ENCODE results near the gene RFNG. TPM values are rescaled to one million over a fixed set of nuclear protein-coding genes. Genes with fewer than 3 reads are reported as not detected.

Gene RFNG
- total and polyA plus RNA-seq, 2 of the 4 experiments (the other 2 are of a cell fraction) = 6.8 to 47.3 TPM

DNA sequence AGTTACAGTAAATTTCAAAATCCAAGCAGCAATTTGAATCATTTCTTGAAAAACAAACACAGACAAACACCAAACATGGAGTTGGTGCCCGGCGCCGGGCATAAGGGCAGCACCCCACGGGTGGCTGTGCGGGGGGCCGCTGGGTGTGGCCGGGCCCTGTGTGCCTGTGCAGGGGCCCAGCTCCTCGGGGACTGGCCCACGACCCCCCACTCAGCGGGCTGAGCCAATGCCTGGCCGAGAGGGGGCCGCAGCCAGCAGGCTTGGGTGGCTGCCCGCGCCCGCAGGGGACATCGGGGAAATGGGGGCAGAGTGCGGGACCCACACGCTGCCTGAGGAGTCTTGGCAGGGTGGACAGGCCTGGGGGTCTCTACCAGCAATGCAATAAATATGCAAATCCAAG is 26.8 kb upstream of the RFNG start:
- Histone ChIP-seq H3K9me1 (ENCODE audit: insufficient read depth, low read length) (no peaks in the 10 kb centered on the region), H4K20me1 (ENCODE audit: insufficient read depth, low read length) (no peaks in the 10 kb centered on the region; the same call in 1 of the 2 replicates), H2BK20ac (ENCODE audit: low read depth, low read length) (no peak overlapping the region), H3K27me3 (ENCODE audit: control insufficient read depth, insufficient read depth, low read length) (no peaks in the 10 kb centered on the region), H2AFZ (replicated peaks; ENCODE audit: low read length, poor library complexity) (no peak overlapping the region), H2BK15ac (ENCODE audit: low read depth, low read length) (no peak overlapping the region), H3K14ac (replicated peaks; ENCODE audit: low read depth, low read length) (no peak overlapping the region), H3K4ac (ENCODE audit: low read depth, low read length) (no peak overlapping the region), H3K27ac (ENCODE audit: insufficient read depth, low read length) (no peak overlapping the region), H2AK5ac (ENCODE audit: low read depth, low read length) (no peak overlapping the region), H3K9ac (ENCODE audit: low read depth, low read length) (no peak overlapping the region), H3K18ac (ENCODE audit: low read depth, low read length) (no peak overlapping the region), H3K79me1 (ENCODE audit: low read depth in 1 of 2, low read length in 2 of 2) (no peaks in the 10 kb centered on the region), H3K4me2 (ENCODE audit: low read depth, low read length) (no peak overlapping the region), H3K9me3 (ENCODE audit: control insufficient read depth, insufficient read depth, low read length) (no peaks in the 10 kb centered on the region), H2BK120ac (ENCODE audit: low read depth, low read length) (no peak overlapping the region), H3K4me3 (ENCODE audit: insufficient read depth, low read depth, low read length) (no peak overlapping the region), H3K56ac (ENCODE audit: extremely low read depth, insufficient read depth, low read length) (no peak overlapping the region), H3K36me3 (ENCODE audit: control insufficient read depth, insufficient read depth, low read length) (peaks cover 43% of the 10 kb centered on the region), H3K23ac (ENCODE audit: low read depth, low read length) (no peak overlapping the region), H4K8ac (ENCODE audit: low read depth in 2 of 2, low read length in 2 of 2) (no peak overlapping the region), H4K5ac (ENCODE audit: low read depth, low read length) (no peak overlapping the region), H2BK5ac (ENCODE audit: low read depth, low read length, poor library complexity, severe bottlenecking) (no peak overlapping the region), H2AK9ac (replicated peaks; ENCODE audit: low read depth, low read length, poor library complexity) (no peak overlapping the region), H3K4me1 (ENCODE audit: control insufficient read depth, insufficient read depth, low read length) (no peaks in the 10 kb centered on the region), H4K91ac (ENCODE audit: insufficient read depth, low read depth, low read length) (no peak overlapping the region)
- BruUV-seq (replicated peaks) = TSS peak; percentile 44
- ATAC-seq (ENCODE audit: low read depth) (no peak), DNase-seq (no peak)
- CTCF ChIA-PET = no interaction called here
- TF ChIP-seq POLR2A (IDR thresholded peaks at IDR 0.05; ENCODE audit: low read depth, low read length) (no peak), FOS (IDR thresholded peaks at IDR 0.05; ENCODE audit: low read depth, low read length) (no peak), CHD1 (IDR thresholded peaks at IDR 0.05; ENCODE audit: low read depth, low read length) (no peak), SMC3 (IDR thresholded peaks at IDR 0.05; ENCODE audit: low read depth, low read length) (no peak), BHLHE40 (IDR thresholded peaks at IDR 0.05; ENCODE audit: low read depth, low read length) (no peak), MAZ (IDR thresholded peaks at IDR 0.05; ENCODE audit: borderline replicate concordance, low read depth, low read length) (no peak), MXI1 (IDR thresholded peaks at IDR 0.05; ENCODE audit: borderline replicate concordance, low read depth, low read length) (no peak), NFE2L2 (IDR thresholded peaks at IDR 0.05; ENCODE audit: low read depth, low read length) (no peak), CEBPB (IDR thresholded peaks at IDR 0.05; ENCODE audit: low read depth, low read length) (no peak), RFX5 (IDR thresholded peaks at IDR 0.05; ENCODE audit: low read depth, low read length) (no peak), RCOR1 (IDR thresholded peaks at IDR 0.05; ENCODE audit: insufficient replicate concordance, low read length) (no peak), RAD21 (IDR thresholded peaks at IDR 0.05; ENCODE audit: low read length) (no peak), MAFK (IDR thresholded peaks at IDR 0.05; ENCODE audit: low read depth, low read length) (no peak)
- TF ChIP-seq, protein P1, sequence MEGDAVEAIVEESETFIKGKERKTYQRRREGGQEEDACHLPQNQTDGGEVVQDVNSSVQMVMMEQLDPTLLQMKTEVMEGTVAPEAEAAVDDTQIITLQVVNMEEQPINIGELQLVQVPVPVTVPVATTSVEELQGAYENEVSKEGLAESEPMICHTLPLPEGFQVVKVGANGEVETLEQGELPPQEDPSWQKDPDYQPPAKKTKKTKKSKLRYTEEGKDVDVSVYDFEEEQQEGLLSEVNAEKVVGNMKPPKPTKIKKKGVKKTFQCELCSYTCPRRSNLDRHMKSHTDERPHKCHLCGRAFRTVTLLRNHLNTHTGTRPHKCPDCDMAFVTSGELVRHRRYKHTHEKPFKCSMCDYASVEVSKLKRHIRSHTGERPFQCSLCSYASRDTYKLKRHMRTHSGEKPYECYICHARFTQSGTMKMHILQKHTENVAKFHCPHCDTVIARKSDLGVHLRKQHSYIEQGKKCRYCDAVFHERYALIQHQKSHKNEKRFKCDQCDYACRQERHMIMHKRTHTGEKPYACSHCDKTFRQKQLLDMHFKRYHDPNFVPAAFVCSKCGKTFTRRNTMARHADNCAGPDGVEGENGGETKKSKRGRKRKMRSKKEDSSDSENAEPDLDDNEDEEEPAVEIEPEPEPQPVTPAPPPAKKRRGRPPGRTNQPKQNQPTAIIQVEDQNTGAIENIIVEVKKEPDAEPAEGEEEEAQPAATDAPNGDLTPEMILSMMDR (conservative IDR thresholded peaks at IDR 0.05; ENCODE audit: low read depth, low read length) = no peak
- TF ChIP-seq, protein P2, sequence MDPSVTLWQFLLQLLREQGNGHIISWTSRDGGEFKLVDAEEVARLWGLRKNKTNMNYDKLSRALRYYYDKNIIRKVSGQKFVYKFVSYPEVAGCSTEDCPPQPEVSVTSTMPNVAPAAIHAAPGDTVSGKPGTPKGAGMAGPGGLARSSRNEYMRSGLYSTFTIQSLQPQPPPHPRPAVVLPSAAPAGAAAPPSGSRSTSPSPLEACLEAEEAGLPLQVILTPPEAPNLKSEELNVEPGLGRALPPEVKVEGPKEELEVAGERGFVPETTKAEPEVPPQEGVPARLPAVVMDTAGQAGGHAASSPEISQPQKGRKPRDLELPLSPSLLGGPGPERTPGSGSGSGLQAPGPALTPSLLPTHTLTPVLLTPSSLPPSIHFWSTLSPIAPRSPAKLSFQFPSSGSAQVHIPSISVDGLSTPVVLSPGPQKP (IDR thresholded peaks at IDR 0.05; ENCODE audit: borderline replicate concordance, low read depth, low read length) = no peak
- TF ChIP-seq, protein P3, sequence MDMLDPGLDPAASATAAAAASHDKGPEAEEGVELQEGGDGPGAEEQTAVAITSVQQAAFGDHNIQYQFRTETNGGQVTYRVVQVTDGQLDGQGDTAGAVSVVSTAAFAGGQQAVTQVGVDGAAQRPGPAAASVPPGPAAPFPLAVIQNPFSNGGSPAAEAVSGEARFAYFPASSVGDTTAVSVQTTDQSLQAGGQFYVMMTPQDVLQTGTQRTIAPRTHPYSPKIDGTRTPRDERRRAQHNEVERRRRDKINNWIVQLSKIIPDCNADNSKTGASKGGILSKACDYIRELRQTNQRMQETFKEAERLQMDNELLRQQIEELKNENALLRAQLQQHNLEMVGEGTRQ (IDR thresholded peaks at IDR 0.05; ENCODE audit: low read depth, low read length) = no peak
- WGBS, 2 experiments (ENCODE audit: extremely low coverage in 2 of 2, insufficient read length in 1 of 2) = 95% methylated on average over 7 of the region's 18 CpGs; no CpG with 5 or more reads in 1 of the 2 experiments
- POLR2A ChIA-PET (ENCODE audit: unreplicated experiment) = no interaction called here
- in situ Hi-C loops (cut with MboI; ENCODE audit: low sequenced_read_pairs) (no loop called here), dilution Hi-C loops (cut with HindIII; ENCODE audit: low sequenced_read_pairs, unreplicated experiment) (no loop called here), intact Hi-C loops (cut with micrococcal nuclease) (no loop called here)
